ENCODE results near the gene CYP2W1.

- TF ChIP-seq POLR2AphosphoS5 (IDR thresholded peaks at IDR 0.05; ENCODE audit: low read depth, low read length), result no peak; the same call in 1 of the 2 replicates
- no peak for TF ChIP-seq TAF1 (IDR thresholded peaks at IDR 0.05; ENCODE audit: borderline replicate concordance, low read depth, low read length)
- no peak for TF ChIP-seq POLR2A (IDR thresholded peaks at IDR 0.05; ENCODE audit: low read depth, low read length)
Measured at GRCh38 chr7:992709-993607, 10.0 kb downstream of the CYP2W1 start.

Data from GM12892 (cell line).